A549 treated with AZD9567 at 1 μM for 4 hours (cell line): ENCODE data around the gene FAM181A. TPM values are rescaled to one million over a fixed set of nuclear protein-coding genes. Genes with fewer than 3 reads are reported as not detected.

ENCODE experiments used
- total RNA-seq: library from RNA; stranded (reverse); fragments of 200-300 nt; extraction: Qiagen RNA extraction; gene quantifications from 5 replicates; pipeline ENCODE4 v1.2.3, GENCODE V29; 2022; ENCODE audit not compliant: insufficient read depth

The FAM181A gene
- not detected in 5 replicates for total RNA-seq

DNA sequence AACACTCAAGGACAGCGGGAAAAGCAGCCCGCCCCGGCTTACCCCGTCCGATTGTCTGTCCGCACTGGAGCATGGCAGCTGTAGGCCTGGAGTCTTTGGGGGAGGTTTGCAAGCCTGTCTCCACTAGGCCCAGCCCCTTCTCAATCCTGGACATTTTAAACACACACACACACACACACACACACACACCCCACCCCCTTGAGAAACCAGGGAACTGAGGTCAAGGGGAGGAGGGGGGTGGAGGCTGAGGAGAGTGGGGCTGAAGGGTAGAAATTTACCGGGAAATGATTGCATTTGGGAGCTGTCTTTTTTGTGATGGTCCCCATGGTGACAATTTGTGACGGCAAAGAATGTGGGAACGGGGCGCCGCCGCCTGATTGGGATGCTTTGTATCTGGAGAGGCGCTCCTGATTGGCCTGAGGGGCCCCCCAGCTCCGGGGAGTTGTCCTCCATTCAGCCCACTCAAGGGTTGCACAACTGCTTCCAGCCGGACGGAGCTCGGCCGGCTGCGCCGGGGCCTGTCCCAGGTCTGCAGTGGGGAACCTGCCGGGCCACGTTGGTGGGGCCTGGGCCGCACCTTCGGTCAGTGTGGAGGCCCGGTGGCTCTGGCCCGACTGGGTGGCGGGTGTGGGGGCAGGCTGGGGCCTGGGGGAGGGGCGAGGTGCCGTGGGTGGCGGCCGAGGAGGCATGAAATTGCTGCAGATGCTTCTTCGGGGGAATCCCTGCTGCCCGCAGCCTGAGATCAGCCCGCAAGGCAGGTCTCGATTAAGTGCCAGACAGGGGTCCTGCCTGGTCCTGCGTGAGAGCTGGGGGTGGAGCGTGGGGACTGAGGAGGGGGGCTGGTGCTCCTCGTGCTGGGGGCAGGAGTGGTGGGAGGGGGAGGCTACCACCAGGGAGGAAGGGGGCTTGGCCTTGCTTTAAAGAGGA, at the start of gene FAM181A:
FAM181A (plus strand) TSS at position 472 of the 927 bp plus-strand sequence. CDS start 942 bp downstream, outside the sequence.

DNA sequence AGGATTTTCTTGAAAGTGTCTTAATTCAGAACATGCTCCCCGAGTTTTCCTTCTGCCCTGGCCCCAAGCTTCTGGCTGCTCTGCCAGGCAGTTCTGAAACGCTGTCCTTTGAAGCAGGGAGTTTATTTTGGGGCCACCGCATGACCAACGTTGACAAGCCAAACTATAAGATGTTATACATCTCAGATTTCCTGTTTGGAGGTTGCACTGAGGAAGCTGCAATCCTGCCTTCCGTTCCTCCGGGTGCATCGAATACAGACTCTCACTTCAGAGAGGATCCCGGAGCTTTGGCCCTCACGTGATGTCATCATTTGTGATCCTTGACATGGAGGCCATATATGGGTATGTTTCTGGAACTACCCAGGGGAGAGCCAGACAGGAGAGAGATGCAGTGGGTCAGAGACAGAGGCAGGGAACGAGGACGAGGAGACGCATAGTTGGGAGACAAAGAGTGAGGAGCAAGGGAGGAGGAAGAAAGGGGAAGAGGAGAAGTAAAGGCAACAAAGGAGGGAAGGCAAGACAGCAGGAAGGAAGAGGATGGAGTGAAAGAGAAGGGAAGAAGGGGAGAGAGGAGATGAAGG, 49.4 kb downstream of the FAM181A start, which contains the start of gene ASB2:
ASB2 (minus strand) TSS at position 94 of the 581 bp plus-strand sequence. CDS start 12,031 bp downstream, outside the sequence.

Other genes with a start within 250 kb of the FAM181A start
- 0.27 to 0.38 TPM (median 0.38 TPM) in 4 of 5 replicates, not detected in the other for gene PRIMA1, start 138.9 kb upstream of the FAM181A start, total RNA-seq
- 0.32 to 1.1 TPM (median 0.65 TPM) in 4 of 5 replicates, not detected in the other for gene ASB2, start 49.2 kb downstream of the FAM181A start, total RNA-seq
- not detected in 5 replicates for gene CCDC197, start 70.0 kb downstream of the FAM181A start, total RNA-seq
- gene OTUB2, start 99.0 kb downstream of the FAM181A start, total RNA-seq, result 2.0 to 3.6 TPM (median 2.4 TPM) in 5 replicates
- 181 to 193 TPM (median 185 TPM) in 5 replicates for gene DDX24, start 153.9 kb downstream of the FAM181A start, total RNA-seq
- gene IFI27L1, start 154.0 kb downstream of the FAM181A start, total RNA-seq, result 11.5 to 21.6 TPM (median 20.4 TPM) in 5 replicates
- 1.1 to 1.9 TPM (median 1.5 TPM) in 4 of 5 replicates, not detected in the other for gene IFI27, start 183.4 kb downstream of the FAM181A start, total RNA-seq
- gene IFI27L2, start 202.3 kb downstream of the FAM181A start, total RNA-seq, result 51.4 to 78.6 TPM (median 53.9 TPM) in 5 replicates
- 0.18 to 2.7 TPM (median 0.45 TPM) in 5 replicates for gene PPP4R4, start 247.0 kb downstream of the FAM181A start, total RNA-seq